Muscle of leg (tissue), 11 donors: ENCODE measurements around the gene TEAD1. TPM values are rescaled to one million over a fixed set of nuclear protein-coding genes. Genes with fewer than 3 reads are reported as not detected.
A peak's percentile ranks its signal among the peaks of the same experiment; 100 is the strongest.
"Not testable (repeated sequence)": the region's sequence is repeated elsewhere in the genome, so short reads cannot be mapped to it uniquely, and the experiment has no call there.

ENCODE experiments used
- DNase-seq: peaks from one replicate; pipeline ENCODE4 v3.0.0; 2013
- H3K27ac ChIP-seq: one replicate; pipeline ENCODE4 v1.5.1; 2013; ENCODE audit warnings: mild to moderate bottlenecking, low read length, control low read depth
- H3K27me3 ChIP-seq: one replicate; pipeline ENCODE4 v1.6.1; 2013; ENCODE audit warnings: low read length; ENCODE audit not compliant: control insufficient read depth, insufficient read depth
- H3K36me3 ChIP-seq: one replicate; pipeline ENCODE4 v1.6.1; 2013; ENCODE audit warnings: low read length; ENCODE audit not compliant: control insufficient read depth, insufficient read depth
- H3K4me1 ChIP-seq: one replicate; pipeline ENCODE4 v1.6.1; 2013; ENCODE audit warnings: low read length; ENCODE audit not compliant: control insufficient read depth, insufficient read depth
- H3K4me3 ChIP-seq: one replicate; pipeline ENCODE4 v1.5.1; 2013; ENCODE audit warnings: low read length, control low read depth
- H3K9me3 ChIP-seq: replicated peaks from 2 replicates; pipeline ENCODE4 v1.6.1; 2013; ENCODE audit warnings: low read depth, low read length; ENCODE audit not compliant: control insufficient read depth
- WGBS: methylation state at CpG from one replicate; pipeline ENCODE4 v1.1.5; 2013; ENCODE audit warnings: missing lambda C conversion rate; ENCODE audit not compliant: insufficient coverage; 5-methylcytosine and 5-hydroxymethylcytosine counted together
- polyA plus RNA-seq, 8 donors: library from polyadenylated mRNA; unstranded; fragments of 120-200 nt; gene quantifications; one replicate each; pipeline versions ENCODE4 v1.2.1 to v1.2.3, GENCODE V29; 2013; ENCODE audit warnings: inconsistent platforms in 1 of 8, low replicate concordance in 1 of 8; ENCODE audit not compliant: insufficient read length in 8 of 8, insufficient read depth in 1 of 8
- total RNA-seq: library from RNA; stranded (reverse); fragments of 120-200 nt; gene quantifications from one replicate; pipeline ENCODE4 v1.2.4, GENCODE V29; 2013

The TEAD1 gene
- total and polyA plus RNA-seq, 9 donors: 53.9 to 104 (median 81.5) TPM

- Histone ChIP-seq H3K36me3 (peaks cover 4% of the 10 kb centered on the region), H3K27ac (peak overlapping the region; percentile 16), H3K9me3 (no peaks in the 10 kb centered on the region), H3K27me3 (no peaks in the 10 kb centered on the region), H3K4me3 (no peak overlapping the region), H3K4me1 (peaks cover 17% of the 10 kb centered on the region)
- DNase-seq: peak; percentile 91
- WGBS: 60% methylated on average over 2 of the region's 13 CpGs
These were observed 190.3 kb downstream of the TEAD1 start for GRCh38 chr11:12864316-12865156.

DNA sequence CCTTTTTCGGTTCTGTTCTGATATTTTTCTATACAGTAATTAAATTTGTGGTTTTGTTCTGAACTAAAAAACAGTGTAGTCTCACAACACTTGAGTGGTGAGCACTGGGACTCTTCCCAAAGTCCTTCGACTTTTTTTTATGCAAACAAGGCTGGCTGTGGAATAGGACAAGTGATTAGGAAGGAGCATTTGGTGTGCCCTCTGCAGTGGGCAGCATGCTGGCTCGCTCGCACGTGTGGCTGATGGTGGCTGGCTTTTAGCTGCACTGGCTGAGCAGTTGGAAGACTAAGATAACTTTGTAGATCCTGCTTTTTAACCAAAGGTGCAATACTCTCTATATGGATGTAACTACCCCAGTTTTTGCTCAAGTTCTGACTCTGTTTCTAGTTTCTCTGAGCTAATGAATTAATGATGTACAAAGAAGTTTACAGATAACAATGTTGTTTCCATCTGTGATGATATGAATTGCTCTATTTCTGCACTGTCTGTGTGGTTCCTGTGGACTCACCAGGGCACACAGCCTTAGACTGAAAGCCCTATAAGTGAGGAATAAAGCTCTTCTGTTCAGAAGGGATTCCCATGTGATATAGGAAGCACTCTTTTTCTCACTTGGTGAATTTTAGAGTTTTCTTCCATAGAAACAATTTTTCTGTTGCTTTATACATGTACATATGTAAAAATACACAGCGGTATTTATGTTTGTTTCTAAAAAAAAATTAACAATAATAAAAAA, 191.8 kb downstream of the TEAD1 start:
- Histone ChIP-seq H3K9me3 (no peaks in the 10 kb centered on the region), H3K27me3 (no peaks in the 10 kb centered on the region), H3K4me1 (peaks cover 17% of the 10 kb centered on the region), H3K4me3 (no peak overlapping the region), H3K27ac (no peak overlapping the region), H3K36me3 (peaks cover 6% of the 10 kb centered on the region)
- WGBS: 70% methylated on average over 4 of the region's 6 CpGs
- no peak for DNase-seq

DNA sequence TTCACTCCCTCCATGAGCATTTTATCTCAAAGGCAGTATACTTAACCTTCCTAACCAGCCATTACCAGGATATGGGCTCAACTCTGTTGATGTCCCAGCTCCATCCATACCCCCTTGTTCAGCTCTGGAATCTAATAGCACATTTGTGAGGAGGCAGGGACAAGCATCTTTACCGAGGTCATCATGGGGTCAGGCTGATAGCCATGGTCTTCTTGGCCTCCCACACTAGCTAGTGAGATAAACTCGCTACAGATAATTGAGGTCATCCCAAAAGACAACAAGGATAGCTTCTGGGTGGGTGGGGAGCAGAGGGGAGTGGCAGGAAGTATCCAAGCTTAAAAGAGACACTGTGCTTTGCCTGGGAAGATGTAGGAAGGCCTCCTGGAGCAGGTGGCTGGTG, 193.3 kb downstream of the TEAD1 start:
- Histone ChIP-seq H3K27me3 (no peaks in the 10 kb centered on the region), H3K9me3 (no peaks in the 10 kb centered on the region), H3K36me3 (peaks cover 10% of the 10 kb centered on the region), H3K4me3 (no peak overlapping the region), H3K4me1 (peaks cover 12% of the 10 kb centered on the region), H3K27ac (no peak overlapping the region)
- DNase-seq: no peak
- no CpG with 5 or more reads among the region's 2 CpGs for WGBS

GRCh38 chr11:12868315-12869073, 194.3 kb downstream of the TEAD1 start:
- Histone ChIP-seq H3K4me1 (peaks cover 5% of the 10 kb centered on the region), H3K4me3 (no peak overlapping the region), H3K27me3 (no peaks in the 10 kb centered on the region), H3K27ac (no peak overlapping the region), H3K36me3 (peaks cover 12% of the 10 kb centered on the region), H3K9me3 (no peaks in the 10 kb centered on the region)
- WGBS: 100% methylated on average over 1 of the region's 3 CpGs
- DNase-seq: no peak

GRCh38 chr11:12871241-12871640, 197.0 kb downstream of the TEAD1 start:
- Histone ChIP-seq H3K27ac (no peak overlapping the region), H3K4me3 (no peak overlapping the region), H3K36me3 (peaks cover 13% of the 10 kb centered on the region), H3K9me3 (no peaks in the 10 kb centered on the region), H3K27me3 (no peaks in the 10 kb centered on the region), H3K4me1 (no peaks in the 10 kb centered on the region)
- no peak for DNase-seq
- 75% methylated on average over 2 of the region's 2 CpGs for WGBS

- no peak overlapping the region for H3K4me3 ChIP-seq
- no peak for DNase-seq
- H3K4me1 ChIP-seq: no peaks in the 10 kb centered on the region
- no peaks in the 10 kb centered on the region for H3K27me3 ChIP-seq
- 74% methylated on average over 10 of the region's 11 CpGs for WGBS
- no peaks in the 10 kb centered on the region for H3K9me3 ChIP-seq
- peaks cover 19% of the 10 kb centered on the region for H3K36me3 ChIP-seq
- H3K27ac ChIP-seq: no peak overlapping the region
These were observed 197.6 kb downstream of the TEAD1 start for GRCh38 chr11:12871788-12872321.

DNA sequence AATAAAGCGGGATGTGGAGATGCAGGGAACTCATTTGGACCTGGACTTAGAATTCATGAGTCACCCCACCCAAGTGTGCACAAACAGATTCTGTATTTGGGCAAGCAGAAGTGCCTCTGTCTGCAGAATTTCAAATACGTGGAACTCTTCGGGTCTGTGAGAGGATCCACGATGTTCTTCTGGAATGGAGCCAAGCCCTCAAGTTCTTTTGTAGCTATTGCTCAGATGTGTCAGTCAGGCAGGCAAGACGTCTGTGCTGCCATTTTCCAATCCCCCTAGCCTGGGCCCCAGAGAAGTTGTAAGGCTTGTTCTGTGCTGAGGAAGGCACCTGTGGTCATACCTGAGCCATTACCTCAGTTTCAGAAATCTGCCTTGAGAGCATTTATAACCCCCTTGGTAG, 202.1 kb downstream of the TEAD1 start:
- WGBS: 78% methylated on average over 3 of the region's 5 CpGs
- Histone ChIP-seq H3K27ac (no peak overlapping the region), H3K9me3 (no peaks in the 10 kb centered on the region), H3K36me3 (peaks cover 36% of the 10 kb centered on the region), H3K27me3 (no peaks in the 10 kb centered on the region), H3K4me1 (no peaks in the 10 kb centered on the region), H3K4me3 (no peak overlapping the region)
- no peak for DNase-seq

GRCh38 chr11:12876988-12877387, 202.8 kb downstream of the TEAD1 start:
- no peak for DNase-seq
- no peaks in the 10 kb centered on the region for H3K27me3 ChIP-seq
- no peak overlapping the region for H3K4me3 ChIP-seq
- no peak overlapping the region for H3K27ac ChIP-seq
- WGBS: 70% methylated on average over 4 of the region's 5 CpGs
- H3K9me3 ChIP-seq: no peaks in the 10 kb centered on the region
- peaks cover 39% of the 10 kb centered on the region for H3K36me3 ChIP-seq
- no peaks in the 10 kb centered on the region for H3K4me1 ChIP-seq

DNA sequence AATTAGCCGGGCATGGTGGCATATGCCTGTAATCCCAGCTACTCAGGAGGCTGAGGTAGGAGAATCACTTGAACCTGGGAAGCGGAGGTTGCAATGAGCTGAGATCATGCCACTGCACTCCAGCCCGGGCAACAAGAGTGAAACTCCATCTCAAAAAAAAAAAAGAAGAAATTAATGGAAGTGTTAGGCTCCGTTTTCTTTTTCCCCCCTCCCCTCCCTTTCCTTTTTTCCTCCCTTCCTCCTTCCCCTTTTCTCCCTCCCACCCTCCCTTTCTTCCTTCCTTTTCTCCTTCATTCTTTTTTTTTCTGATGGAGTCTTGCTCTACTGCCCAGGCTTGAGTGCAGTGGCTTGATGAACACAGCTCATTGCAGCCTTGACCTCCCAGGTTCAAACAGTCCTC, 203.3 kb downstream of the TEAD1 start:
- not testable (repeated sequence) for H3K4me1 ChIP-seq, H3K27ac ChIP-seq, H3K4me3 ChIP-seq, DNase-seq, H3K9me3 ChIP-seq, H3K27me3 ChIP-seq
- no CpG with 5 or more reads among the region's 4 CpGs for WGBS
- peaks cover 43% of the 10 kb centered on the region for H3K36me3 ChIP-seq

DNA sequence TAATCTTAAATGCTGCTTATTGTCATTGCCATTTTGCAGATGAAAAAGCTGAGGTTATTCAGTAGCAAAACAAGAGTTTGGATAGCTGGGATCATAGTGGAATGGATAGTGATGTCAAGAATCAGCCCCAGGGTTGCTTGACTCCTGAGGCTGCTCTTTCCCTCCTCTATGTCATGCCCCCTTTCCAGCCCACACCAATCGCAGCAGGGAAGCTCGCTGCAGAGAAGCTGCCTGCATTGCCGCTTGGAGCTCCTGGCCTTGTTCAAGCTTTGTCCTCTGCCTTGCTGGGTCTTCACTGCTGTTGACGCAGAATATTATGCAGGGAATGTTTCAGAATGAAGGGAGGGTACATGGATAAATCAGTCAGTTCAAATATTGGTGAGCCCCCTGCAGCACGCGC, 206.1 kb downstream of the TEAD1 start:
- Histone ChIP-seq H3K9me3 (no peaks in the 10 kb centered on the region), H3K4me1 (peaks cover 2% of the 10 kb centered on the region), H3K4me3 (no peak overlapping the region), H3K27me3 (no peaks in the 10 kb centered on the region), H3K27ac (no peak overlapping the region), H3K36me3 (peaks cover 63% of the 10 kb centered on the region)
- WGBS: 100% methylated on average over 2 of the region's 6 CpGs
- no peak for DNase-seq
